T-helper 22 cell (primary cell): ENCODE data around the gene PPP4R3A.
"Not testable (repeated sequence)": the region's sequence is repeated elsewhere in the genome, so short reads cannot be mapped to it uniquely, and the experiment has no call there.

Source experiments
- DNase-seq: peaks from one replicate; pipeline ENCODE4 v3.0.0-alpha.2; 2020; ENCODE audit warnings: low read depth

Gene PPP4R3A

DNA sequence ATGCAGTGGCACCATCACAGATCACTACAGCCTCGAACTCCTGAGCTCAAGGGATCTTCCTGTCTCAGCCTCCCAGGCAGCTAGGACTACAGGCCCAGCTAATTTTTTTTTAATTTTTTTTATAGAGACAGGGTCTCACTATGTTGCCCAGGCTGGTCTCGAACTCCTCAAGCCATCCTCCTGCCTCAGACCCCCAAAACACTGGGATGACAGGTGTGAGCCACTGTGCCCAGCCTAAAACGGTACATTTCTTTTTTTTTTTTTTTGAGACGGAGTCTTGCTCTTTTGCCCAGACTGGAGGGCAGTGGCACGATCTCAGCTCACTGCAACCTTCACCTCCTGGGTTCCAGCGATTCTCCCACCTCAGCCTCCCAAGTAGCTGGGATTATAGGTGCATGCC is 100.9 kb downstream of the PPP4R3A start:
- not testable (repeated sequence) for DNase-seq
